AG09309 (cell line): ENCODE data around the gene CMTM4.
"Not testable (repeated sequence)": the region's sequence is repeated elsewhere in the genome, so short reads cannot be mapped to it uniquely, and the experiment has no call there.

ENCODE experiments used
- DNase-seq: peaks from one replicate; pipeline ENCODE4 v3.0.0-alpha.2; 2010; ENCODE audit warnings: low read depth
- H3K4me3 ChIP-seq: 2 replicates; pipeline ENCODE4 v1.5.1; 2011; ENCODE audit warnings: mild to moderate bottlenecking, low read depth, low read length, moderate library complexity; ENCODE audit not compliant: control insufficient read depth
- TF ChIP-seq, protein P1 (sequence below): IDR thresholded peaks from 2 replicates; pipeline ENCODE4 v1.5.1; 2011; ENCODE audit warnings: mild to moderate bottlenecking, low read depth, low read length, inconsistent platforms; ENCODE audit not compliant: insufficient read depth, control insufficient read depth; ENCODE audit errors: missing control alignments

Gene CMTM4

DNA sequence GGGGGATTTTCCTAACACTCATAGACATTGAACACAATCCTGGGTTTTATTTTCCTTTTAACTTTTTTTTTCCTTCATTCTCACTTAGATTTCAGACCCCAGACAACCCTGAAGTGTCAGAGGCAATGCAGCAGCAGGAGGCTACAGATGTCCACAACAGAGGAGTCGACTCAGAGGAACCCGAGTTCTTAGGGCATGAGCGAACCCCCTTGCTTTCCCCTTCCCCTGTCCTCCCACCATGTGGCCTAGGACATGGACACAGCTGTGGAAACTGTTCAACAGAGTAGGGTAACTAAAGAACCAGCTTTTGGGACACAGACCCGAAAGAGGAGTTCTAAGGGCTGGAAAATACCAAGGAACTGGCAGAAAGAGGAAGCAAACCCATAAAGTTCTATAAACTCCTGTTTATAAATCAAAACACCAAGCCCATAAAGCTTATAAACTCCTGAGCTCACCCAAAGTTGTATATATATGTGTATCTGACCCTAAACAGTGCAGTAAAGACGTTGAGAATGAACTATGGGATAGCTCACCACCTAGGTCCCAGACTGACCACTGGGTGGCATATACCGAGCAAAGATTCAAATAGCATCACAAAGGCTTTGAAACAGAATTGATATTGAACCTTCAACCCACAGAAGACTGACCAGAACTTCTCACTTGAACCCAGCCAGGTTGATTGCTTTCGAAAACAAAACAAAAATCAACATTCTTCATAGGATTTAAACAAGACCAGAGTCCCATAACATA is 33.9 kb downstream of the CMTM4 start:
- TF ChIP-seq, protein P1, sequence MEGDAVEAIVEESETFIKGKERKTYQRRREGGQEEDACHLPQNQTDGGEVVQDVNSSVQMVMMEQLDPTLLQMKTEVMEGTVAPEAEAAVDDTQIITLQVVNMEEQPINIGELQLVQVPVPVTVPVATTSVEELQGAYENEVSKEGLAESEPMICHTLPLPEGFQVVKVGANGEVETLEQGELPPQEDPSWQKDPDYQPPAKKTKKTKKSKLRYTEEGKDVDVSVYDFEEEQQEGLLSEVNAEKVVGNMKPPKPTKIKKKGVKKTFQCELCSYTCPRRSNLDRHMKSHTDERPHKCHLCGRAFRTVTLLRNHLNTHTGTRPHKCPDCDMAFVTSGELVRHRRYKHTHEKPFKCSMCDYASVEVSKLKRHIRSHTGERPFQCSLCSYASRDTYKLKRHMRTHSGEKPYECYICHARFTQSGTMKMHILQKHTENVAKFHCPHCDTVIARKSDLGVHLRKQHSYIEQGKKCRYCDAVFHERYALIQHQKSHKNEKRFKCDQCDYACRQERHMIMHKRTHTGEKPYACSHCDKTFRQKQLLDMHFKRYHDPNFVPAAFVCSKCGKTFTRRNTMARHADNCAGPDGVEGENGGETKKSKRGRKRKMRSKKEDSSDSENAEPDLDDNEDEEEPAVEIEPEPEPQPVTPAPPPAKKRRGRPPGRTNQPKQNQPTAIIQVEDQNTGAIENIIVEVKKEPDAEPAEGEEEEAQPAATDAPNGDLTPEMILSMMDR, result peak; percentile 69
- DNase-seq, result no peak

DNA sequence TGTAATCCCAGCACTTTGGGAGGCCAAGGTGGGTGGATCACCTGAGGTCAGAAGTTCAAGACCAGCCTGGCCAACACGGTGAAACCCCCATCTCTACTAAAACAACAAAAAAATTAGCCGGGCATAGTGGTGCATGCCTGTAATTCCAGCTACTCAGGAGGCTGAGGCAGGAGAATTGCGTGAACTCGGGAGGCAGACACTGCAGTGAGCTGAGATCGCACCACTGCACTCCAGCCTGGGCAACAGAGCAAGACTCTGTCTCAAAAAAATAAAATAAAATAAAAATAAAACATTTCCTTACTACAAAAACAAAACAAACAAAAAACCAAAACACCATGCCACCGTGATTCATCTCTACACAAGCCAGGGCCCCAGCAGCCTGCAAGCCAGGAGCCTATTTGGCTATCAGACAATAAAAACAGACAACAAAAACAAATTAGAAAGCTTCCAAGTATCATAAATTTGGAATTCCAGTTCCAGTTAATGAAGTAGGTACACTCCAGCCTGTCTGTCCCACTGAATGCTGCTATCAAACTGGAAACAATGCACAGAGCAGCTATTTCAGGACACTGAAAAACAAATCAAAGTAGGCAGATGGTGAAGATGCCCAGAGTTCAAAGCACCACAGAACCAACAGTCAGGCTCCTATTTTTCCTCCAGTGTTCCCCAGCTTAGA is 34.7 kb downstream of the CMTM4 start:
- H3K4me3 ChIP-seq, DNase-seq: not testable (repeated sequence)

More for the DNA sequence above, 33.9 kb downstream of the CMTM4 start:
- no peak overlapping the region for H3K4me3 ChIP-seq

DNA sequence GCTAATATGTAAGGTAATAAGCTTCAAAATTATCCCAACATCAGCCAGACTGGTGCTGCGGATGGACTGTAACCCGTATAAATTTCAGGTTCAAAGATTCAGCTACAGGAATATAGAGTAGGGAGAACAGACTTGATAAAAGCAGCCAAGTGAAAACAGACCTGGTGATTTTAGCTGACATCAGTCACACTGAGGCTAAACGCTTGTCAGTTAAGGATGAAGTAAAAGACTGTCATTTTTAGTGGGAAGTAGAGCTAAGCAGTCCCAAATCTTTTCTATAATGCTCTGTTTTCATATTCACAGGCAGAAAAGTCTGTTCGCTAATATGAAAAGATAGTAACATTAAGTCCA is 35.4 kb downstream of the CMTM4 start:
- DNase-seq, result no peak
- TF ChIP-seq, protein P1, result no peak
- no peak overlapping the region for H3K4me3 ChIP-seq

DNA sequence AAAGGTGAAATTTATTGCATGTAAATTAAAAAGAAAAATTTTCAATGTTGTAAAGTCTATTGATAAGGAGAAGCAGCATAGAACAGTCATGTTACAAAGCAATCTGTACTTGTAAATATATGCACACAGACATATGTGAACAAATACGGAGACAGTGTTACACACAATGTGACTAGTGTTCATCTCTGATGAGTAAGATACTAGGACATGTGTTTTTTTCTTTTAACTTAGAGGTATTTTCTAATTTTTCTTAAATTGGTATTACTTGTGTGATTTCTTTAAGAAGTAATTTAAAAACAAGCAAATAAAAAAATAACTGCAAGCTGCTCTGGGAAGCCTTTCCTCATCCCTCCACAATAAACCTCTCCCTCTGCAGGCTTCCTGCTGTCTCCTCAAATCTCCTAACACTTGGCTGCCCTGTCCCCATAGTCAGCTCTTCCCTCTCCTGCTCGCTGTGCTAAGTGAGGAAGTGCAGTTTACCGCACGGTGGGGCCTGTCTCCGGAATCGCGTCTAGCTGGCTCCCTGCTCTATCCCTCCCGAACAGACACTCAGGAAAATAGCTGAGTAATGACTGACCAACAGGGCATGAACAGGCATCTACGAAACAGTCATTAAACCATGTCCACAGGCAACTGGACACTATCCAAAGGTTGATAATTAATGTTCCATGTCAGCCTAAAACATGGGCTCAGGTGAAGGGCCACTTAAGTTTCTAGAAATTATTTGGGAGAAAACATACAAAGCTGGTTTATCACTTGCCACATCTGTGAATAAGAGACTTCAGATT is 35.9 kb downstream of the CMTM4 start:
- DNase-seq, result peak; percentile 56
- TF ChIP-seq, protein P1, result peak; percentile 35
- H3K4me3 ChIP-seq, result no peak overlapping the region

DNA sequence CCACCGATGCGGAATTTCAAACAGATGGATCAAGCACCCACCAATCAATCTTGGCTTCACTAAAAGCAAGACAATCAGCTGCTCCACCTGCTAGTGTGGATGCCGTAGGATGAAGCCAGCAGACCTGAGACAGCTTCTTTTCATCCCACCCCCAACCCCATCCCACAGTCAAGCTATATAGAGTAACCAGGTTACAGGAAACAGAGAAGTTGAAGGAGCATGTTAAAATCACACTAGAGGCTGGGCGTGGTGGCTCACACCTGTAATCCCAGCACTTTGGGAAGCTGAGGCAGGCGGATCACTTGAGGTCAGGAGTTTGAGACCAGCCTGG is 37.7 kb downstream of the CMTM4 start:
- no peak for DNase-seq

DNA sequence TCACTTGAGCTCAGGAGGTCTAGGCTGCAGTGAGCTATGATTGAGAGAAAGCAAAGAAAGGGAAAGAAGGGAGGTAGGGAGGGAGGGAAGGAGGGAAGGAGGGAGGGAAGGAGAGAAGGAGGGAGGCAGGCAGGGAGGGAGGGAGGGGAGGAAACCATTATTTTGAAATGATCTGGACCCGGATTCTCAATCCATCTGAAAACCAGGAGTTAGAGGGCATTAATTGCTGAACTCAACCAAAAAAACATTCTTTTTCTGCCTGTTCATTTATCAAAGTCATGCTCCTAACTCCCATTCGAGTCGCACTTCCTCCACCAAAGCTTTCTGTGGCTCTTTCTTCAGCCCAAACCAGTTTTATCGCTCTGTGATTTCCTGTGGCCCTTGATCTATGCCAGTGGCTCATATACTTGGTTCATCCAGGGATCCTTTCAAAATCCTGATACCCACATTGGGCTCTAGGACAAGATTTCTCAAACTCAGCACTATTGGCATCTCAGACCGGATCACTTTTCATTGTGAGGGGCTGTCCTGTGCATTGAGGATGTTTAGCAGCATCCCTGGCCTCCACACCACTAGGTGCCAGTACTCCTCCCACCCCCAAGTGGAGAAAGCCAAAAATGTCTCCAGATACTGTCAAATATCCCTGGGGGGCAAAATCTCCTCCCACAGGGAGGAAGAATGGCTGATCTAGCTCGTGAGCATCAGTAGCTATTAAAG is 38.2 kb downstream of the CMTM4 start:
- no peak overlapping the region for H3K4me3 ChIP-seq
- DNase-seq, result no peak
- TF ChIP-seq, protein P1, result no peak

More for the DNA sequence above, 37.7 kb downstream of the CMTM4 start:
- TF ChIP-seq, protein P1, result no peak
- H3K4me3 ChIP-seq, result no peak overlapping the region

DNA sequence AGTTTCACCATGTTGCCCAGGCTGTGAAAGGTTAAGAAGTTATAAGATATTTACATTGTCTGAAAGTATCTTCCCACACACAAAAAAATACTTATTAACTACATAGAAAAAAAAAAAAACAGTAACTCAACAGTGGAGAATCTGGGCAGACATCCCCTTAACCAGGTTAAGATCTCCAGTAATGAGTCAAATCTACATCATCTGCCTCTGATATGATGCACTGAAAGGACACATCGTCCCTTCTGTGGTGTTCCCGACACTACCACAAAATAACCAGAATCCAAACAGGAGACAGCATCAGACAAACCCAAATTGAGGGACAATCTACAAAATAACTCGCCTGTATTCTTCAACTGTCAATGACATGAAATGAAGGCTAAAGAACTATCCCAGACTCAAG is 40.0 kb downstream of the CMTM4 start:
- no peak overlapping the region for H3K4me3 ChIP-seq
- no peak for DNase-seq
- TF ChIP-seq, protein P1, result no peak
